ENCODE data around the gene DNAH6. TPM values are rescaled to one million over a fixed set of nuclear protein-coding genes. Genes with fewer than 3 reads are reported as not detected.

Gene DNAH6
- polyA plus RNA-seq, 1 donor (not counting 4 experiments of a cell fraction or from before 2014, with no cell fraction given): 0.05 TPM

- Histone ChIP-seq H3K9me3 (ENCODE audit: control insufficient read depth, low read depth, low read length) (no peaks in the 10 kb centered on the region), H3K4me2 (ENCODE audit: control insufficient read depth, extremely low read depth, insufficient read depth, low read depth, low read length) (no peak overlapping the region), H4K20me1 (ENCODE audit: control insufficient read depth, extremely low read depth, insufficient read depth, low read length) (no peaks in the 10 kb centered on the region), H3K9me1 (ENCODE audit: control insufficient read depth, extremely low read depth, insufficient read depth, low read length) (no peaks in the 10 kb centered on the region), H3K79me2 (ENCODE audit: control insufficient read depth, insufficient read depth, low read length) (no peaks in the 10 kb centered on the region), H3K4me3 (ENCODE audit: control insufficient read depth in 2 of 3, extremely low read depth in 1 of 3, insufficient read depth in 2 of 3, low read depth in 1 of 3, low read length in 3 of 3) (no peak overlapping the region), H3K36me3 (ENCODE audit: control insufficient read depth in 2 of 2, extremely low read depth in 1 of 2, insufficient read depth in 2 of 2, low read length in 2 of 2) (no peaks in the 10 kb centered on the region), H2AFZ (ENCODE audit: control insufficient read depth, low read length) (no peak overlapping the region), H3K9ac (ENCODE audit: control insufficient read depth, extremely low read depth, insufficient read depth, low read length) (no peak overlapping the region), H3K27ac (ENCODE audit: control insufficient read depth, insufficient read depth, low read length) (no peak overlapping the region), H3K4me1 (ENCODE audit: control insufficient read depth, extremely low read depth, insufficient read depth, low read length) (no peaks in the 10 kb centered on the region), H3K27me3 (ENCODE audit: control insufficient read depth, extremely low read depth, insufficient read depth, low read length) (peaks cover 5% of the 10 kb centered on the region)
- dilution Hi-C loops (cut with MboI; ENCODE audit: extremely low pct_ligation_motif_present, low sequenced_read_pairs): no loop called here
- FAIRE-seq (no peak), DNase-seq (ENCODE audit: low read depth, low spot score) (no peak)
- TF ChIP-seq EZH2 (IDR thresholded peaks at IDR 0.05; ENCODE audit: low read length) (no peak), CTCF (optimal IDR thresholded peaks at IDR 0.05 in 1 of 3, IDR thresholded peaks at IDR 0.05 in 1 of 3, conservative IDR thresholded peaks at IDR 0.05 in 1 of 3; ENCODE audit: extremely low read depth in 1 of 3, insufficient read depth in 2 of 3, low read length in 3 of 3) (no peak)
These were observed 216.8 kb downstream of the DNAH6 start for GRCh38 chr2:84732897-84733778.

- Histone ChIP-seq H3K4me1 (ENCODE audit: control insufficient read depth, extremely low read depth, insufficient read depth, low read length) (no peaks in the 10 kb centered on the region), H3K4me2 (ENCODE audit: control insufficient read depth, extremely low read depth, insufficient read depth, low read depth, low read length) (no peak overlapping the region), H2AFZ (ENCODE audit: control insufficient read depth, low read length) (no peak overlapping the region), H3K27me3 (ENCODE audit: control insufficient read depth, extremely low read depth, insufficient read depth, low read length) (peaks cover 5% of the 10 kb centered on the region), H3K9me1 (ENCODE audit: control insufficient read depth, extremely low read depth, insufficient read depth, low read length) (no peaks in the 10 kb centered on the region), H3K27ac (ENCODE audit: control insufficient read depth, insufficient read depth, low read length) (no peak overlapping the region), H3K9me3 (ENCODE audit: control insufficient read depth, low read depth, low read length) (no peaks in the 10 kb centered on the region), H3K79me2 (ENCODE audit: control insufficient read depth, insufficient read depth, low read length) (no peaks in the 10 kb centered on the region), H4K20me1 (ENCODE audit: control insufficient read depth, extremely low read depth, insufficient read depth, low read length) (no peaks in the 10 kb centered on the region), H3K36me3 (ENCODE audit: control insufficient read depth in 2 of 2, extremely low read depth in 1 of 2, insufficient read depth in 2 of 2, low read length in 2 of 2) (no peaks in the 10 kb centered on the region), H3K9ac (ENCODE audit: control insufficient read depth, extremely low read depth, insufficient read depth, low read length) (no peak overlapping the region), H3K4me3 (ENCODE audit: control insufficient read depth in 2 of 3, extremely low read depth in 1 of 3, insufficient read depth in 2 of 3, low read depth in 1 of 3, low read length in 3 of 3) (no peak overlapping the region)
- dilution Hi-C loops (cut with MboI; ENCODE audit: extremely low pct_ligation_motif_present, low sequenced_read_pairs): no loop called here
- no peak for FAIRE-seq
- DNase-seq (ENCODE audit: low read depth, low spot score): no peak
- TF ChIP-seq CTCF (optimal IDR thresholded peaks at IDR 0.05 in 1 of 3, IDR thresholded peaks at IDR 0.05 in 1 of 3, conservative IDR thresholded peaks at IDR 0.05 in 1 of 3; ENCODE audit: extremely low read depth in 1 of 3, insufficient read depth in 2 of 3, low read length in 3 of 3) (no peak), EZH2 (IDR thresholded peaks at IDR 0.05; ENCODE audit: low read length) (no peak)
These were observed 219.1 kb downstream of the DNAH6 start for GRCh38 chr2:84735389-84735788.
